Fibroblast of skin of right quadriceps (primary cell): ENCODE measurements around the gene PCSK9.
"Not testable (repeated sequence)": the region's sequence is repeated elsewhere in the genome, so short reads cannot be mapped to it uniquely, and the experiment has no call there.

Source experiments
- DNase-seq: peaks from one replicate; pipeline ENCODE4 v3.0.0-alpha.2; 2013

Gene PCSK9

DNA sequence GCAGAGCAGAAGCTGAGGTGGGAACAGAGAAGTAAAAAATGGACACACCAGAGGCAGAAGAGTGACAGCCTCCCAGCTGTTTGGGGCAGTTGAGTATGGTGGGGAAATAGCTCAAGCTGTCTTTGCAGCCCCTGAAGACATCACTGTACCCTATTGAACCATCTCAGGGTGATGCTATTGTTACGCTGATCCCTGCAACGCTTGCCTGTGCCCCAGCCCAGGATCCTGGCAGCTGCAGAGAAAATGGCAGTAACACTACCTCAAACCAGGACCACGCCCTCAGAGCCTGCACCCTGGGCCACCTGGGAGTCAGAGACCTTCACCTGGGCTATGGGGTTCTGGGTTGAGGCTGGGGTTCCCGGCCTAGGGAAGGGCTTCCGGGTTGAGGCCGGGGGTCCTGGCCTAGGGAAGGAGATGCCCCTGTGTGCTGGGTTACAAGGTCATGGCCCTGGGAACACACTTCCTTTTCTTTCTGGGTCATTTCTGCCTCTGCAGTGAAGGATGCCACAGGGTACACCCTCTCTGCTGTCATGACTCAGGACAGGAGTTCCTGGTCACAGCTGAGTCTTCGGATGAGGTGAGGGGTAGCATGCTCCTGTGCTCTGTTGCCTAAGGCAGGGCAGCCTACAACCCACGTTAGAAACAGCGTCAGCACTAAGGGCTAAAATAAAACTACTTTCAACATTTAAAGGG lies 29.0 kb upstream of the PCSK9 start:
- no peak for DNase-seq

DNA sequence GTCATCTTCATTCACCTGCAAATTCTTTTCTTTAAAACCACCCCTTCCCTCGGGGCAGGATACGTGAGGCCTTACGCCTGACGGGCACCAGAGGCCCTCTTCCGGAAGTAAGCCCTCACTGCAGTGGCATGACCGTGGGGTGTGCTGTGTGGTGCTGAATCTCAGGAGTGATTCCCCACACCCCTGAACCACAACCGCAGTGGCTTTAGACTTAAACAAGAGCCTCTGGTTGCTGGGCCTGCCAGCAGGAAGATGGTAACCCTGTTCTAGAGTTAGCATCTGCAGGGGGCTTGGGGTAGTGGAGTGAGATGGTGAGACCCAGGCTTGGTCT lies 28.5 kb upstream of the PCSK9 start:
- DNase-seq = no peak

DNA sequence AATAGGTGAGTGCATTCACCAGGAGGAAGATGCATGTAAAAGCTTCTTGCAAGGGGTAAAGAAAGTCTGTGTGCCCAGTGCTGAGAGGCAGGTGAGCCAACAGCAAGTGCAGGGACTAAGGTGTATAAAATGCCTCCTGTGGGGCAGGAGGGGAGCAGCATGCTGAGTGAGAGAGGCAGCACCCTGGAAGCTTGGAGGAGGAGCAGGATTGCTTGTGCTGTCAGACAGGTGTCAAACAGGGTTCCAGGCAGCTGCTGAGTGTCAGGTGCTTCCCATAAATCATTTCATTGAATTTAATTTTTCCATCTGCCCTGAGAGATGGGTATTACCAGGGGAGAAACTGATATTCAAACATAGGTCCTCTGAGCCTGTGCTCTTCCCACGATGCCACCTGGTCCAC lies 26.7 kb upstream of the PCSK9 start:
- DNase-seq = no peak

- DNase-seq = no peak
Measured at GRCh38 chr1:55015123-55015522, 24.2 kb upstream of the PCSK9 start.

- DNase-seq = no peak
Measured at GRCh38 chr1:55015731-55016620, 23.4 kb upstream of the PCSK9 start.

GRCh38 chr1:55018395-55018794 lies 21.0 kb upstream of the PCSK9 start:
- no peak for DNase-seq

DNA sequence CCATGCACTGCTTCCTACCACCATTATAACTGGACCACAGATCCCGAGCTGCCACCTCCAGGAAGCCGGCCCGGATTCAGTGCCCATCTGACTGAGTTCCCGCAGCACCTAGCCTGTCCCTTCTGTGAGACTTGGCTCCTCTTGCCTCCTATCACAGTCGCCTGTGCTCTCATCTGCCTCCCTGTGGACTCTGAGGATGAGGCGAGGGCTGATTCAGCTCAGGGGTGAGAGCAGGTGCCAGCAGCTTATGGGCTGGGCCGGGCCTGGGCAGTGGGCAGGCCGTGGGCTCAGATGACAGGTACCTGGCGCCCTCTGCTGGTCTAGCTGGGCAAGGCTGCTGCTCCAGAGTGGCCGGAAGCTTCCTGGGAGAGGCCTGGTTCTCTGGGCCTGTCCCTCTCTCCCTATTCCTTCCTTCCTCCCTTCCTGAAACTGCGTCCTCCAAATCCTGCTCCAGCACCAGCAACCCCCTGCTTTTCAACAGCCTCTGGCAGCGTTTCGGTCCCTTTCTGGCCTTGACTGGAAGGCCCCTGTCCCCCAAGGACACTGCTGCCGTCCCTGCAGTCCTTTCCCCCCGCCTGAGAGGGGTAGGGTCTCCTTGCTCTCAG lies 17.3 kb upstream of the PCSK9 start:
- peak; percentile 86 for DNase-seq

- DNase-seq = not testable (repeated sequence)
Measured at GRCh38 chr1:55024163-55024562, 15.2 kb upstream of the PCSK9 start.

GRCh38 chr1:55026682-55027081 lies 12.7 kb upstream of the PCSK9 start:
- DNase-seq = not testable (repeated sequence)

DNA sequence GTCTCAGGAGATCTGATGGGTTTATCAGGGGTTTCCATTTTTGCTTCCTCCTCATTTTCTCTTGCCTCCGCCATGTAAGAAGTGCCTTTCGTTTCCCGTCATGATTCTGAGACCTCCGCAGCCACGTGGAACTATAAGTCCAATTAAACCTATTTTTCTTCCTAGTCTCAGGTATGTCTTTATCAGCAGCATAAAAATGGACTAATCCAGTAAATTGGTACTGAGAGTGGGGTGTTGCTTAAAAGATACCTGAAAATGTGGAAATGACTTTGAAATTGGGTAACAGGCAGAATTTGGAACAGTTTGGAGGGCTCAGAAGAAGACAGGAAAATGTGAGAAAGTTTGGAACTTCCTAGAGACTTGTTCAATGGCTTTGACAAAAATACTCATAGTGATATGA lies 8.2 kb upstream of the PCSK9 start:
- DNase-seq = not testable (repeated sequence)

DNA sequence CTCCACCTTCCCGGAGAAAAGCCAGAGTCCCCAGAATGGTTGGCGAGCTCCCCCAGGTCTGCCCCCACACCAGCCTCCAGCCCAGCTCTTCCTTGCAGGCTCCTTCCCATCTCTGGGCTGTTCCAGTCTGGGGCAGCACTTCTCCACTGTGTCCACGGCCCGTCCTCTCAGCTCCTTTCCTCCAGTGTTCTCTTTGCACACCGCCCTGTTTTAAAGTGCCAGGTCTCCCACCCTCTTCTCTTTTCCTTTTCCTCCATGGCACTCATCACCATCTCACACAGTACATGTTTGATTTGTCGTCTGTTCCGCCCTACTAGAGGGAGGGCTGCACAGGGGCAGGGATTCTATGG lies 6.1 kb upstream of the PCSK9 start:
- DNase-seq = no peak

DNA sequence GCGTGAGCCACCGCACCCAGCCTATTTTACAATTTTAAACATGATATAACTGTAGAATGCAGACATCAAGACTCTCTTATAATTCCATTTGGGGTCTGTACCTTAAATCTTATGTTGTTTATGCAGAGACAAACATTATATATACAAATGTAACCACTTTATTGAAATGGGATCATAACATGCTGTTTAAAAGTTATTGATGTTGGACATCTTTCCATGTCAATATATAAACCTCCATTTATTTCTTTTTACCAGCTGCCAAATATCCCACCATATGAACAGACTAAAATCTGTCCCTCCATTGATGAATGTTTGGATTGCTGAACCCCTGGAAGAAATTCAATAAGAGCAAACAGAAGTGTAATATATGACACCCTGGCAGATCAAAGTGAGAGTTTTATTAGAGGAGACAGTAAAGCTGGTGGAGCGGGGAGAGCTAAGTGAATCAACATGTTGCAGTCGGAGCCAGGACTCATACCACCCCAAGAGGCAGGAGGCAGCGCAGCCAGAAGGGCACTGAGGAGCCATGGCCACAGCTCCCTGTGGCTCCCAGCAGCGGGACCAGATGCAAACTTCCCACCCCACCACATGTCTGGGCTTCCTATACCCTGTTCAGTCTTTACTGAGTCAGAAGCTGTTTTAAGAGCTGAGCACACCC lies 4.7 kb upstream of the PCSK9 start:
- peak; percentile 10 for DNase-seq

DNA sequence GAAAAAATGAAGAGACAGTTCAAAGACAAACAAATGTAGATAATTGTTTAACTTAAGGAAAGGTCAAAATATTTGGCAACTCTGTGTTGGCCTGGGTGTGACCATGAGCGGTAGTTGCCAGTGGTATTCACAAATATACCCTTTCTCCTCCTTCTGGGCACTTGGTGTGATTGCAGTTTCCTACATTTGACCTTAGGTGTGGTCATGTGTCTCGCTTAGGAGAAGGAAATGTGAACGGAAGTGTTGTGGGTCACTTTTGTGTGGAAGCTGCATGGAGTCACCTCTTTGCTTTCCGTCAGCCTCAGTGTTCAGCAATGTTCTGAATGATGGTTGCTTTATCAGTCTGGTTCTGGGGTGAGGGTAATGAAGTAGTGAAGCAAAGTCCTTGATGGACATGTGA lies 3.4 kb upstream of the PCSK9 start:
- DNase-seq = no peak

GRCh38 chr1:55037733-55038551 lies 1.4 kb upstream of the PCSK9 start:
- no peak for DNase-seq

DNA sequence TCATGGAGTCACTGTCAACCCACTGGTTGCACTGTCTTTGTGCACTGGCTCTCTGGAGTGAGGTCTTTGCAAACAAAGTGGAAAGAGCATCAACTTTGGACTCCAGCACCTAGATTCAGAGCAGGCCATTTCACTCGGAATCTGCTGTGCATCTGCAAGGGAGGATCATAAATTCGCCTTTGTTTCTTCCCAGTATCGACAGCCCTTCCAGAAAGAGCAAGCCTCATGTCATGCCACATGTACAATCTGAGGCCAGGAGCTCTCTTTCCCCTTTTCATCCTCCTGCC lies 853 bp upstream of the PCSK9 start:
- DNase-seq = no peak

GRCh38 chr1:55038974-55039341 lies 390 bp upstream of the PCSK9 start:
- DNase-seq = no peak

DNA sequence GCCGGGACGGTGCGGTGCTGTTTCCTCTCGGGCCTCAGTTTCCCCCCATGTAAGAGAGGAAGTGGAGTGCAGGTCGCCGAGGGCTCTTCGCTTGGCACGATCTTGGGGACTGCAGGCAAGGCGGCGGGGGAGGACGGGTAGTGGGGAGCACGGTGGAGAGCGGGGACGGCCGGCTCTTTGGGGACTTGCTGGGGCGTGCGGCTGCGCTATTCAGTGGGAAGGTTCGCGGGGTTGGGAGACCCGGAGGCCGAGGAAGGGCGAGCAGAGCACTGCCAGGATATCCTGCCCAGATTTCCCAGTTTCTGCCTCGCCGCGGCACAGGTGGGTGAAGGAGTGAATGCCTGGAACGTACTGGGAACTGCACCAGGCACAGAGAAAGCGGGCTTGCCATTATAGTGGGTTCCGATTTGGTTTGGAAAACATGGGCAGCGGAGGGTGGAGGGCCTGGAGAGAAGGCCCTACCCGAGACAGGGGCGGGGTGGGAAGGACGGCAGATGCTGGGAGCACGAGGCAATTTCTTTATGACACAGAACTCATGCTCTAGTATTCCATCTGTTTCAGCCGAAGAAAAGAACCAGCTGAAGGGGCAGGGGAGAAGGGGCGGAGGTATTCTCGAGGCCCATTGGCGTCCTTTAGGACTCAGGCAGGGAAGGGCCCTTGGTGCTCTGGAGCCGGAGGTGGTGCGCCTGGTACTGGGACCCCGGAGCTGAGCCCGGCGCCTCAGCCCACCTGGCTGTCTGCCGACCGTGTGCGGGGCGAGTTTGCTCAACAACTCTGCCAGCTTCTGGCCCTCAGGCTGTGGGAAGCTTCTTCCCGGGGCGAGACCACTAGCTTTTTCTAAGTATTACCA lies 960 bp downstream of the PCSK9 start:
- DNase-seq = no peak

- DNase-seq = no peak
Measured at GRCh38 chr1:55040933-55041494, 1.7 kb downstream of the PCSK9 start.

DNA sequence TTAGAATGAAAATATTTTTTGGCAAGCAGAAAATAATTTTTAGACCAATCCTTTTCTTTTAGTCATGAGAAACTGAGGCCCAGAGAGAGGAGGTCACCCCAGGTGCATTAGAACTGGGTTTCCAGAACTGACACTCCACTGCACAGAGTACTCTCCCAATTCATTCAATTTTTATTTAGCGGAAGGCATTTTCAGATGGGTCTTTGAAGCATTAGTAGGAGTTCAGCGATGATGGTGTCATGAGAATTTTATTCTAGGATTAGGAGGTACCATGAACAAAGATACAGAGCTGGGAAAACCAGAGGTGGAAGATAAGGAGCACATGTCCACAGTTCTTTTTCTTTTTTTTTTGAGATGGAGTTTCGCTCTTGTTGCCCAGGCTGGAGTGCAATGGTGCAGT lies 2.3 kb downstream of the PCSK9 start:
- no peak for DNase-seq

DNA sequence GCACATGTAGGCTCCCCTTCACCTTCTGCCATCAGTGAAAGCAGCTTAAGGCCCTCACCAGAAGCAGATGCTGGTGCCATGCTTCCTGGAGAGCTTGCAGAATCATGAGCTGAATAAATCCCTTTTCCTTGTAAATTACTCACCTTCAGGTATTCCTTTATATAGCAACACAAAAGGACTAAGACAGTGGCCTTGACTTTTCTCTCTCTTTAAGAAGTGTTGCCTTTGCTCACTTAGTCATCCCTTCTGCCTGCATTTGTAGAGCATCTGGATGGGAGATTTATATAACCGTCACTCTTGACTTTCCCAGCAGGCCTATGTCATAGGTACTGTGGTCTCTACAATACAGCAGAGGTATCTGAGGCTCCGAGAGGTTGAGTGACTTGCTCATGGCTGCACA lies 3.7 kb downstream of the PCSK9 start:
- DNase-seq = no peak

GRCh38 chr1:55043726-55044125 lies 4.4 kb downstream of the PCSK9 start:
- no peak for DNase-seq
